Stomach (tissue), 9 donors: ENCODE measurements around the gene SYNGR3. TPM values are rescaled to one million over a fixed set of nuclear protein-coding genes. Genes with fewer than 3 reads are reported as not detected.

Experiments used
- DNase-seq, 2 donors: peaks; one replicate each; pipeline versions ENCODE4 v3.0.0 to v3.0.0-alpha.2; 2013 to 2019
- H3K27ac ChIP-seq, 5 donors: fragments of 200-600 bp in 4 of 5; sonication (generic) in 4 of 5; one replicate each; pipeline ENCODE4 v1.5.1; 2013 to 2019; ENCODE audit warnings: mild to moderate bottlenecking in 1 of 5, moderate library complexity in 1 of 5
- H3K27me3 ChIP-seq, 3 donors: fragments of 200-600 bp; sonication (generic); one replicate each; pipeline ENCODE4 v1.5.1; 2017 to 2019; ENCODE audit warnings: mixed run types in 1 of 3
- H3K36me3 ChIP-seq, 4 donors: fragments of 200-600 bp; sonication (generic); 1 replicate in 3 of 4; 2 replicates in 1 of 4; pipeline ENCODE4 v1.5.1; 2016 to 2019
- H3K4me1 ChIP-seq, 4 donors: fragments of 200-600 bp; sonication (generic); one replicate each; pipeline ENCODE4 v1.5.1; 2016 to 2019
- H3K4me3 ChIP-seq, 4 donors: fragments of 200-600 bp; sonication (generic) in 3 of 4; one replicate each; pipeline ENCODE4 v1.5.1; 2016 to 2019; ENCODE audit warnings: mild to moderate bottlenecking in 1 of 4
- H3K9me3 ChIP-seq, 4 donors: fragments of 200-600 bp; sonication (generic); one replicate each; pipeline ENCODE4 v1.5.1; 2016 to 2019
- EP300 ChIP-seq: sonication (generic); formaldehyde crosslinking; IDR thresholded peaks from one replicate; pipeline ENCODE4 v1.6.1; 2017; ENCODE audit warnings: antibody characterized with exemption
- POLR2A ChIP-seq, 4 donors: fragments of 450-650 bp; IDR thresholded peaks; one replicate each; pipeline ENCODE4 v1.6.1; 2016; ENCODE audit warnings: antibody characterized with exemption in 4 of 4, control low read depth in 2 of 4, mild to moderate bottlenecking in 1 of 4, moderate library complexity in 1 of 4
- POLR2AphosphoS5 ChIP-seq, 3 donors: sonication (generic); formaldehyde crosslinking; IDR thresholded peaks; one replicate each; pipeline ENCODE4 v1.6.1; 2016; ENCODE audit warnings: antibody characterized with exemption in 3 of 3
- WGBS, 5 donors: extraction: QIAGEN DNeasy Blood & Tissue Kit in 3 of 5; methylation state at CpG; one replicate each; pipeline versions ENCODE4 v1.1.5 to v1.1.7; 2013 to 2018; 5-methylcytosine and 5-hydroxymethylcytosine counted together
- intact Hi-C: fragments of 100-400 bp; cut with DNase I; formaldehyde crosslinking; loops from one replicate; pipeline ENCODE4 v1.15.1; 2023; ENCODE audit warnings: low total_unique reads
- polyA plus RNA-seq, 3 donors: library from polyadenylated mRNA; stranded (reverse); fragments of 200-250 nt; gene quantifications; one replicate each; pipeline ENCODE4 v1.2.3, GENCODE V29; 2013
- total RNA-seq, 5 donors: library from RNA; depleted of rRNA; stranded (reverse); fragments of >200 nt; gene quantifications; one replicate each; pipeline versions ENCODE4 v1.1.0 to v1.2.3, GENCODE V29; 2014 to 2016
- TF ChIP-seq, protein P1 (sequence below), 7 experiments: fragments of 450-650 bp in 4 of 7; fragments of 200-600 bp in 3 of 7; sonication (generic) in 3 of 7; IDR thresholded peaks; one replicate each; pipeline ENCODE4 v1.5.1; 2016 to 2019; ENCODE audit warnings: antibody characterized with exemption in 7 of 7, control low read depth in 2 of 7, mild to moderate bottlenecking in 1 of 7
- donor health status: healthy with polysubstance abuse.
- donor health status: Bipolar disorder and iron deficiency.
- donor health status: healthy.

Gene SYNGR3
- total and polyA plus RNA-seq, 8 donors, result 1.3 to 1.7 TPM; not detected in 6

DNA sequence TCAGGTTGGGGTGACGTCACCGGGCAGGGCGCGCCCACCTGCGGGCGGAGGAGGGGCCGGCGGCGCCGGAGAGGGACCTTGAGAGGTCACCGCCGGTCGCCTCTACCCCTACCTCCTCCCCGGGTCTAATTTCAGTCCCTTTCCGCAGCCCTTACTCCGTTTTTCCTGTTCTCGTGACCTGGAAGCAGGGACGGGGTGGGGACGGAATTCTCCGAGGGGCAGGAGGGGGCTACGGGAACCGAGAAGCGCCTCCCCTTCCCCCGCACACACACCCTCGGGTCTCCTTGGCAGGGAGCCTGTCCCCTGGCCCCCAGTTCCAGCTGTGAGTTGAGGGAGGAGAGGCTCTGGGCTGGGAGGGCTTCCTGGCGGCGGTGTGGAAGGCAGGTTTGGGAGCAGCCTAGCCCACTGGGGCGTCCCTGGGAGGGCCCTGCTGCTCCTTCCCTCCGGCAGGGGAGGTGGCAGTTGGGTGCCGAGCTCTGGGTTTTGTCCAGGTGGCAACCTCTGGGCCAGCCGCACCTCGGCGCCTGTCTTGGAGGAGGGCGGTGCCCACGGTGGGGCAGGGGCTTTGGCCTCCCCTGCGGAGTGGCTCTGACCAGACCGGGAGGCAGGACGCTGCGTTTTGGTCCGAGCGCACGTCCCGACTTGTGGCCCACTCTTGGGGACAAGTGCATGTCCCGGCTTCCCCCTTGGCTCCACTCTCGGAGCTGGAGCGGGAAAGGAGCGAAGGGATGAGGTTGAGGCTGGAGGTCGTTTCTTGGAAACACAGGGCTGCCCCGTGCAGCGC is 773 bp downstream of the SYNGR3 start:
- WGBS, 5 donors, result 0 to 4% (median 3%) methylated on average over 31 to 50 of the region's 50 CpGs
- TF ChIP-seq, protein P1, sequence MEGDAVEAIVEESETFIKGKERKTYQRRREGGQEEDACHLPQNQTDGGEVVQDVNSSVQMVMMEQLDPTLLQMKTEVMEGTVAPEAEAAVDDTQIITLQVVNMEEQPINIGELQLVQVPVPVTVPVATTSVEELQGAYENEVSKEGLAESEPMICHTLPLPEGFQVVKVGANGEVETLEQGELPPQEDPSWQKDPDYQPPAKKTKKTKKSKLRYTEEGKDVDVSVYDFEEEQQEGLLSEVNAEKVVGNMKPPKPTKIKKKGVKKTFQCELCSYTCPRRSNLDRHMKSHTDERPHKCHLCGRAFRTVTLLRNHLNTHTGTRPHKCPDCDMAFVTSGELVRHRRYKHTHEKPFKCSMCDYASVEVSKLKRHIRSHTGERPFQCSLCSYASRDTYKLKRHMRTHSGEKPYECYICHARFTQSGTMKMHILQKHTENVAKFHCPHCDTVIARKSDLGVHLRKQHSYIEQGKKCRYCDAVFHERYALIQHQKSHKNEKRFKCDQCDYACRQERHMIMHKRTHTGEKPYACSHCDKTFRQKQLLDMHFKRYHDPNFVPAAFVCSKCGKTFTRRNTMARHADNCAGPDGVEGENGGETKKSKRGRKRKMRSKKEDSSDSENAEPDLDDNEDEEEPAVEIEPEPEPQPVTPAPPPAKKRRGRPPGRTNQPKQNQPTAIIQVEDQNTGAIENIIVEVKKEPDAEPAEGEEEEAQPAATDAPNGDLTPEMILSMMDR (IDR thresholded peaks at IDR 0.05), result no peak
- TF ChIP-seq POLR2A (IDR thresholded peaks at IDR 0.05) (no peak), EP300 (no peak), POLR2AphosphoS5 (IDR thresholded peaks at IDR 0.05) (no peak)
- Histone ChIP-seq H3K4me3 (peak overlapping the region; percentile 19 to 38 (median 32)), H3K27ac (peak overlapping the region in 3 of 5 donors; percentile 23 to 71 (median 44)), H3K36me3 (peaks cover 13 to 19% (median 19%) of the 10 kb centered on the region in 4 donors), H3K4me1 (peaks cover 27 to 49% (median 47%) of the 10 kb centered on the region in 4 donors), H3K27me3 (peaks cover 7 to 53% (median 35%) of the 10 kb centered on the region in 3 donors), H3K9me3 (no peaks in the 10 kb centered on the region)
- peak; percentile 60 to 83 for DNase-seq
- intact Hi-C loops, result no loop called here

DNA sequence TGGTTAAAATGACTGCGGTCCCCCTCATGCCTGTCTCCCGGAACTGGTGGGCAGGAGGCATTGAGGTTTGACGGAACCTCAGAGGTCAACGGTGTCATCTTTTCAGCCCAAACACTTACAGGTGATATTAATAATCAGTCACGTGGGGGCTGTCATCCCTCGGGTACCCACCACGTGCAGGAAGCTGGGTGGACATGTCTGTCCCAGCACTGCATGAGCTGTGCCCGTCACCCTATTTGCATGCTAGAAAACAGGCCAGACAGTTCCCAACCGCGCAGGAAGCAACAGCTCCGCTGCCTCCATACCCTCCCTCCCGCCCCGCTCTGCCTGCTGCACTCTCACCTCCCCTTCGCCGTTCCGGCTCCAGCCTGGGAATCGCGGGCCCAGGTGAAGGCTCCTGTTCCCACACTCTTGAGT is 1.4 kb downstream of the SYNGR3 start:
- intact Hi-C loops, result no loop called here
- WGBS, 5 donors, result 0 to 11% (median 9%) methylated on average over 3 to 18 of the region's 18 CpGs
- Histone ChIP-seq H3K9me3 (no peaks in the 10 kb centered on the region), H3K36me3 (peaks cover 7 to 17% (median 13%) of the 10 kb centered on the region in 4 donors), H3K4me3 (peak overlapping the region; percentile 30 to 45 (median 40)), H3K27me3 (peaks cover 7 to 53% (median 35%) of the 10 kb centered on the region in 3 donors), H3K27ac (peak overlapping the region in 3 of 5 donors; percentile 70 to 73 (median 71)), H3K4me1 (peaks cover 27 to 44% (median 42%) of the 10 kb centered on the region in 4 donors)
- TF ChIP-seq, protein P1 (IDR thresholded peaks at IDR 0.05), result no peak
- no peak for TF ChIP-seq POLR2A (IDR thresholded peaks at IDR 0.05)
- TF ChIP-seq EP300, result no peak
- TF ChIP-seq POLR2AphosphoS5 (IDR thresholded peaks at IDR 0.05), result peak in 1 of 3 donors; percentile 24
- DNase-seq, result peak in 1 of 2 donors; percentile 51

DNA sequence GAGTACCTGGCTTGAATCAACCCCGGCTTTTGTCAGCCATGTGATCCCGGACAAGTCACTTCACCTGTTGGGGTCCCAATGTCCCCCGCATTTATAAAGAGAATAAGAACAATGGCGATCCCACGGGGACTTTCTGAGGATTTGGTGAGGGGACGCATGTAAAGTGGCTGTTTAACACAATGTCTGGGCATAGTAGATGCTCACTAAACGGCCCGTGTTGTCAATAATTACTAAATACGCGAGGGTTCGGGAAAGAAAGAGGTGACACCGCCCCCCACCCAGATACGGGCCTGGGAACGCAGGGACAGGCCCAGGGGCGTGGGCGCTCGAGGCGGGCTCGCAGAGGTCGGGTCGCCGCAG is 1.8 kb downstream of the SYNGR3 start:
- WGBS, 5 donors, result 7 to 18% (median 18%) methylated on average over 10 to 22 of the region's 22 CpGs
- peak overlapping the region; percentile 40 to 73 (median 70) for H3K27ac ChIP-seq

More for the DNA sequence above, 1.8 kb downstream of the SYNGR3 start:
- intact Hi-C loops, result no loop called here
- Histone ChIP-seq H3K9me3 (no peaks in the 10 kb centered on the region), H3K27me3 (peaks cover 7 to 53% (median 35%) of the 10 kb centered on the region in 3 donors), H3K4me3 (peak overlapping the region; percentile 38 to 45 (median 40)), H3K36me3 (peaks cover 3 to 17% (median 9%) of the 10 kb centered on the region in 4 donors), H3K4me1 (peaks cover 27 to 44% (median 43%) of the 10 kb centered on the region in 4 donors)
- DNase-seq, result no peak
- TF ChIP-seq, protein P1 (IDR thresholded peaks at IDR 0.05), result no peak
- TF ChIP-seq POLR2AphosphoS5 (IDR thresholded peaks at IDR 0.05) (no peak), POLR2A (IDR thresholded peaks at IDR 0.05) (no peak), EP300 (no peak)
